ENCODE results near the gene RAB23. TPM values are rescaled to one million over a fixed set of nuclear protein-coding genes. Genes with fewer than 3 reads are reported as not detected.

Gene RAB23
- polyA plus RNA-seq, 1 donor = 11.2 TPM

GRCh38 chr6:57182017-57182432 is 40.1 kb downstream of the RAB23 start:
- no peak for DNase-seq (ENCODE audit: low read depth)

DNA sequence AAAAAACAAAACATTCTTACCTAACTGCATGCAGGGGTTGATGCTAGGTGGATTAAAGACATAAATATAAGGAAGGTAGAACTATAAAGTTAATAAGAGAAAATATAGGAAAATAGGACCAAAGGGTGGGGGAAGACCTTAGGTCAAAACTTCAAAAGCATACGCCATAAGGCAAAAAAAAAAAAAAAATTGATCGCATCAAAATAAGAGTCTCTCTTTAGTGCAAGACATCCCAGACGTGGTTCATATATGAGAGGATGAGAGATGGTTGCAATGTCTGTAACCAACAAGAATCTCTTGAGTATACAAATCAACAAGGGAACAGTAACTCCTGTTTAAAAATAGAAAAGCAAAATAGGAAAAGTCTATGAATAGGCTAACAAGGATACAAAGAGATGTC is 41.5 kb downstream of the RAB23 start:
- no peak for DNase-seq (ENCODE audit: low read depth)

DNA sequence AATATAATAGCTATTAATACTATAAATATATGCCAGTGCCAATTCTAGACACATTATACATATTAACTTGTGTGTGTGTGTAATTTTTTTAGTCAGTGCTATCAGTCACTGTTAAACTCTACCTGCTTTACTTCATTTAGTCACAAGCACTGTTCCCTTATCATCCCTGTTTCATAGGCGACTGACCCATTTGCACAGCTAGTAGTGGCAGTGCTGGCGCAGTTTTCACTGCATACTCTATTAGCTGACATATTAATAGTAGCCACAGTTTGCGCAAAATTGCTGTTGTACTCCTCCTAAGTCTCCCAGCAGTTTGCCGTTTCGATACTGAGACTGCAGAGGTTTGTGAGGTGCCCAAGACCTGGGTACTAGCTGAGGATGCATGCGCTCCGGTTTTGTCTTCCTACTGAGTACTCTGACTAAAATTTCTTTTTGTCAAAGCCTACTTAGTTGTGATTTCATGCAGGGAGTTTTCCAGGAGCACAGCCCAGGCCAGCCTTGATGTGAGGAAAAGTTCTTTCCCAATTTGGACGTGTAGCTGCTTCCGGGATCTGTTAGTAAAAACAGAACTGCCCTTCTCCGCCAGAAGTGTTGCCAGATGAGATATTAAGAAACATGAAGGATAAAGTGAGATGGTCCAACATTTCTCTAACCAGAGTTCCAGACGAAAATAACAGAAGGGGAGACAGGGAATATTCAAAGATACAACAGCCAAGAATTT is 44.4 kb downstream of the RAB23 start:
- DNase-seq (ENCODE audit: low read depth) = peak; percentile 84

GRCh38 chr6:57174511-57174907 is 47.6 kb downstream of the RAB23 start:
- DNase-seq (ENCODE audit: low read depth) = no peak

- DNase-seq (ENCODE audit: low read depth) = no peak
Measured at GRCh38 chr6:57173886-57174510, 48.1 kb downstream of the RAB23 start.

DNA sequence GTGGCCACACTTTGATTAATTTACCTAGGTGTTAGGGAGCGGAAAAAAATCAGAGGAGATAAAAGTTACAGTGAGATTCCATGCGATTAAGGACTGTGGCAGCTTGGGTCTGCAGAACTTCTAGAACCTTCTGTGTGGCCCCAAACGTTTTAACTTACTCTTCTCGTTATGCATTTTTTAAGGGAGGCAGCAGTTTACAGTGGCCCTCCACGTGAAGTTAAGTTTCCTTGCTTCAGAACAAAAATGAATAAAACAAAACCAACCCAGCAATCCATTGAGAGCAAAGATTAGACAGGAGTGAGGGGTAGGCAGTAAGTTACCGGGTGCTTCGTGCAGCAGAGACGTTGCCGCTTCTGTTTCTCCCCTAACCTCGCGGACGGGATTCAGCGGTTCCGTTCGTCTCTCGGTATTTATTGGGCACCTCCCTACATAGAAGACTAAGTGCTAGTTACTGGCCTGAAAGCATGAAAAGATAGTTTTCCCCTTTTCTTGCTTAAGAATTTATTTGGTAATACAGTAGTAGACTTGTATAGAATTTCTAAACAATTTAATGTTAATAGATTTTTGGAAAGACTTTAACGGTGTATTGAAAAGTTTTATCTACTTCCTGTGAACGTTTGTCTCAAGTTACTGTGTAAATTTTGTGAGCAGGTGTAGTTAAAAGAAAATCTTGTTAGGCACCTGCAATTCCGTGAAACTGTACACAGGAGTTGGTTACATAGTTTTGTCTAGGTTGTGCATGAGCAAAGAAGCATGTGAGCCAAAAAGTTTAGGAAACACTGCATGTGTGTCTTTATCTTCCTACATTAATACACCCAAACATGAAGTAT is 48.8 kb downstream of the RAB23 start:
- no peak for DNase-seq (ENCODE audit: low read depth)

GRCh38 chr6:57172136-57173055 is 49.7 kb downstream of the RAB23 start, which contains the start of gene BAG2:
TSS of gene BAG2 (plus strand) at chr6:57172326. CDS start at chr6:57172698, 372 bp downstream.
- no peak for DNase-seq (ENCODE audit: low read depth)

- DNase-seq (ENCODE audit: low read depth) = no peak
Measured at GRCh38 chr6:57165080-57165479, 57.0 kb downstream of the RAB23 start.

GRCh38 chr6:57163956-57164355 is 58.2 kb downstream of the RAB23 start:
- DNase-seq (ENCODE audit: low read depth) = no peak

- DNase-seq (ENCODE audit: low read depth) = no peak
Measured at GRCh38 chr6:57162516-57162915, 59.6 kb downstream of the RAB23 start.

DNA sequence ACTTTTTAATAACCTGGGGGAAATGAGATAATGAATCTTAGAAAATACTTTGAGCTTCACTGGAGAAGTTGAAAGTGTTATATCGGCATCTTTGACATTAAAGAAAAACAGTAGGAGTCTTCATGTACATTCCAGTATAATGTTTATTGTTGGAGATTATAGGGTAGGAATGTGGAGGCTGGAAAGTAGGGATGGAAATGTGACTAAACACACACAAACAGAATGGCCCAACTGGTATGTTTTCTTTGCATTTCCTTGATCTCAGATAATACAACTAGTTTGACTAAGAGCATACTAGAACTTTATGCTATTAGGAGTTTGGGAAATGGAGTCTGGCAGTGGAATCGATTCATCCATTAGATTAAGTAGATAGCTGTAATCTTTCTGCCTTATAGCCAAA is 60.1 kb downstream of the RAB23 start:
- no peak for DNase-seq (ENCODE audit: low read depth)

DNA sequence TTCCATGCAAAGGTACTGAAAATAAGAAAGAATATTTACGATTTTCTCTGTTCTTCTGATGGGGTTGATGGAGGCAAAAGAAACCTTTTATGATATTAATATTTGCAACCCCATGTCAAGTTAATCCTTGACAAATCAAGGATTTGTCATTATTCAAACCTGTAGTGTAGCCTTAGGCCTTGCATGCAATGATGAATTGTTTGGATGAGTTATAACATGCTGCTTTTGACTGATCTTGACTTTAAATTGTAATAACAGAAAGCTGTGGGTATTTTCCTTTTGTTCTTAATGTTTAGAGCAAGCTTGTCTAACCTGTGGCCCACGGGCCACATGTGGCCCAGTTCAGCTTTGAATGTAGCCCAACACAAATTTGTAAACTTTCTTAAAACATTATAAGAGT is 63.0 kb downstream of the RAB23 start:
- DNase-seq (ENCODE audit: low read depth) = no peak

DNA sequence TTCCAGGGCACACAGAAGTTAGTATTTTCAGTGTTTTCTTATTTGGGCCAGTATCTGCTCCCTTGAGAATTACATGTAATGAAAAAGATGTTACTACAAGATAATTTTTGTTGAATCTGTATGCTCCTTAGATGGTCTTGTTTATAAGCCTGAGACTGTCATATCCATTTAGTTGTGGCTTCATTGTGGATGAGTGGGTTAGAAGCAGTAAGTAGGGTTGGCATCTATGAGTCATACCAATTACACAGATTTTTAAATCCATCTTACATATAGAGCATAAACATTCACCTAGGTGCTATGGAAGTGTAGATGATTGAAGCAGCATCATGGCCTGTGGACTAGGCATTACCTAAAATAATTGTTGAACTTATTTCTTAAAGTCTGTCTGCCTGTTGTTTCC is 63.4 kb downstream of the RAB23 start:
- no peak for DNase-seq (ENCODE audit: low read depth)

- DNase-seq (ENCODE audit: low read depth) = no peak
Measured at GRCh38 chr6:57147955-57148858, 73.9 kb downstream of the RAB23 start.

DNA sequence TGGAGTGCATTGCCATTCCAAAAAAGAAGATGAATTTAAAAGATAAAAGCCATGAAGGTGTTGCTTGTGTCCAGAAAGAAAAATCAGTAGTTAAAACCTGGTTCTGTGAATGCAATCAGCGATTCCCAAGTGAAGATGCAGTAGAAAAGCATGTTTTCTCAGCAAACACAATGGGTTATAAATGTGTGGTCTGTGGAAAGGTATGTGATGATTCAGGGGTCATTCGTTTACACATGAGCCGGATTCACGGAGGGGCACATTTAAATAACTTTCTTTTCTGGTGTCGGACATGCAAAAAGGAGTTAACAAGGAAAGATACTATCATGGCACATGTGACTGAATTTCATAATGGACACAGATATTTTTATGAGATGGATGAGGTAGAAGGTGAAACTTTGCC is 74.7 kb downstream of the RAB23 start:
- DNase-seq (ENCODE audit: low read depth) = no peak

DNA sequence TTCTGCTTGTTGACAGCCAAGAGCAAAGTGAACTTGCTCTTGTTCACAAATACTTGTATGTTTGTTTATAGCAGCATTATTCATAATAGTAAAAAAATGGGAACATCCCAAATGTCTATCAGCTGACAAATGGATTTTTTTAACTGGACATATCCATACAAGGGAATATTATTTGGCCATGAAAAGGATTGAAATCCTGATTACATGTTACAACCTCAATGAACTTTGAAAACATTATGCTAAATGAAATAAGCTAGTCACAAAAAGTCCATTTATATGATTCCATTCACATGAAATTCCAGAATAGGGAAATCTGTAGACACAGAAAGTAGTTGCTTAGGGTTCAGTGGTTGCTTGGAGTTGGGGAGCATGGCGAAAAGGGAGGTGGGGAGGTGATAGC is 78.4 kb downstream of the RAB23 start:
- DNase-seq (ENCODE audit: low read depth) = no peak

DNA sequence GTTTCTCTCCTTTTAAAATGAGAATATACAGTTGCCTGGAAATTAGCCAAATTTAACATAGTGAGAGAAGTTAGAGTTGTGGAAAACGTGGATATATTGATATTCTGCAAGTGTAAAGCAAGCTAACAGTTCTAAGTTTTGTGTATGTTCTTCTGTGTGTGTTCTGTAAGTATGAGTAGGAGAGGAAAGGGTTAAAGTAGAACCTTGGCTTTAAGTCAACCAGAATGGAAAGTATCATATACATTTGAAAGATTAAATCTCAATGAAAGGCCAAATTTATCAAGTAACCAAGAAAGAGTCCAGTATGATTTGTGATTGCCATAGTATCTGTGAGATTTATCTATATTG is 80.0 kb downstream of the RAB23 start:
- no peak for DNase-seq (ENCODE audit: low read depth)

DNA sequence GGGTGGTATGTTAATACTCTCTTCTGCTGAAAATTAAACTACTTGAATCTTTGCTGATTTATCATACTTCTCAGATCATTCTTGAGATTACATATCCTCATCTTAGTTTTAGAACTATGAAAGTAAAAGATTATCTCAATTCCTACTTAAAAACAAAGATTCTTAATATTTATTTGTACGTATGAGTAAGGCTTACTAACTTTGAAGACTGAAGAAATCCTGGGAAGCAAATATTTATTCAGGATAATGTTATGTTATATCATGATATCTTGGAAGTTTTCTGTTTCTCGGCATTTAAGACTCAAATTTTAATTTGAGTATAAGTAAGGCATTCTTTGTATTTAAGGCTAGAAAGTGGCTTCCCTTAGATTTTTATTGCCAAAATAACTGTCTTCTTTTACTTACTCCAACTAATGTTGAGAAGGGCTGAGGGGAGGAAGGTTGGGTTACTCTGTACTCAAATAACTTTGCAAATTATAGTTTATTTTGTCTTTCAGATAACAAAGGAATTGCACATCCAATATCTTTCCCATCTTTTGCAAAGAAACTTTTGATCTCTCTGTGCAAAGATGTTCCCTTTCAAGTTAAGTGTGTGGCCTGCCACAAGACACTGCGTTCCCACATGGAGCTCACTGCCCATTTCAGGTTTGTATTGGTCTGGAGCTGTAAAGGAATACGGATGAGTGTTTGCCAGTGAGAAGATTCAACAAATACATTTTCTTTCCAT is 80.5 kb downstream of the RAB23 start:
- DNase-seq (ENCODE audit: low read depth) = no peak

DNA sequence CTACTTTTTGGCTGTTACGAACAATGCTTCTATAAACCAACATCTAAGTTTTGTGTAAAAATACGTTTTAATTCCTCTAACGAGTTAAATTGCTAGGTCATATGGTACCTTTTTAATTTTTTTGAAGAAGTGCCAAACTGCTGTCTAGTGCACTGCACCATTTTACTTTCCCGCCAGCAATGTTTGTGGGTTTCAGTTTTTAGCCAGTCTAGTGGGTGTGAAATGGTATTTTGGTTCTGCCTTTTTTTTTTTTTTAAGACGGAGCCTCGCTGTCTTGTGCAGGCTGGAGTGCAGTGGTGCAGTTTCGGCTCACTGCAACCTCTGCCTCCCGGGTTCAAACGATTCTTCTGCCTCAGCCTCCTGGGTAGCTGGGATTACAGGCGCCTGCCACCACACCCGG is 84.1 kb downstream of the RAB23 start:
- DNase-seq (ENCODE audit: low read depth) = no peak

GRCh38 chr6:57137350-57137749 is 84.8 kb downstream of the RAB23 start:
- DNase-seq (ENCODE audit: low read depth) = no peak
